NCI-H187 treated with DMSO at 0.1 percent for 48 hours (cell line): ENCODE data around the gene KIAA1328.
"Not testable (repeated sequence)": the region's sequence is repeated elsewhere in the genome, so short reads cannot be mapped to it uniquely, and the experiment has no call there.

Experiments used
- DNase-seq: peaks from one replicate; lab custom pipeline; 2025; lab: John Stamatoyannopoulos, UW

KIAA1328 gene

DNA sequence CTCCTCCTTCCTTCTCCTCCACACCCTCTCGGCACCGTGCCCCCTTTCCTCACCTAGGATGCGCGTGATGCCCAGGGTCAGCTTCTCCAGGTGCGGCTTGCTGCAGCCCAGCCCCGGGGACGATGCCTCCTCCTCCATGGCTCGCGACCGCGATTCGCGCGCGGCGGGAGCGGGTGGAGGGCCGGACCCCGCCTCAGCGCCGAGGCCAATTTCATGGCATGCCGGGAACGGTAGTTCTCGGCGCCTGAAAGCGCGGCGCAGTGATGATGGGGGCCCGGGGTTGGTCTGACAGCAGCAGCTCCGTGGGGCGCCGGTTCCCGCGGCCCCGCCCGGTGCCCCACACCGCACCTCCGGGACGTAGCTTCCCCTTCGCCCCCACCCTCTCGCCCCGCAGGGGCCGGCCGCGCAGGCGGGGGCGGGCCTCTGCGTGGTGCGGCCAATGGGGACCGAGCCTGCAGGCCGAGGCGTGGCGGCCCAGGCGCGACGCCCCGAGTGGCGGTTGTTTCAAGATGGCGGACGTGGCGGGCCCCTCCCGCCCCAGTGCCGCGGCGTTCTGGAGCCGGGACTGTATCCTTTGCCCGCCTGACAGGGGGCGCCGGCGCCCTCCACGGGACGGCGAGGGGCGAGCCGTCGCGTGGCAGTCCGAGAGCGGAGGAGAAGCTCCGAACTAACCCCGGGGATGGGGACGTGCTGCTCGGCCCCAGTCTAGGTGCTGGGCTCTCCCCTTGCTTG lies at the start of gene KIAA1328, which contains the start of gene TPGS2:
KIAA1328 (plus strand) TSS at position 498 of the 732 bp plus-strand sequence; CDS start at position 510, 12 bp downstream.
TPGS2 (minus strand) TSS at position 373 of the 732 bp plus-strand sequence; CDS start at position 138, 235 bp downstream.
- peak; percentile 44 for DNase-seq

- no peak for DNase-seq
Observed at GRCh38 chr18:36780748-36781147, 48.2 kb upstream of the KIAA1328 start.

DNA sequence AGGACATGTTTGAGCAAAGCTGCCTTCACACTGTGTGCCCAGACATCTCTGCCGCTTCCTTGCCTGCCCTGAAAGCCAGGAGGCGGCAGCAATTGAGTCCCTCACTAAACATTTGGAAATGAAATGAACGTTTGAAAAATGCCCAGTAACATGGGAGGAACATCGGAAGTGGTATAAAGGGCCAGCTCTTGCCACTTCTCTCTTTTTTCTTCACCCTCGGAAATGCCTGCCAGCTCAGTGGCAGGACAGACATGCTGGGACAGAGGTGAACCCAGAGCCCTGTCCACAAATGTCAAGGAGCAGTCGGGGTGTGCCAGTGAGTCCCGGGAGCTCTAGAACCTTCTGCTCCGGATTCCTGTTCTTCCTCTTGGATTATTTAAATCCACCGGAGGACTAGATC lies 46.2 kb upstream of the KIAA1328 start:
- no peak for DNase-seq

GRCh38 chr18:36783792-36784191 lies 45.1 kb upstream of the KIAA1328 start:
- DNase-seq = no peak

DNA sequence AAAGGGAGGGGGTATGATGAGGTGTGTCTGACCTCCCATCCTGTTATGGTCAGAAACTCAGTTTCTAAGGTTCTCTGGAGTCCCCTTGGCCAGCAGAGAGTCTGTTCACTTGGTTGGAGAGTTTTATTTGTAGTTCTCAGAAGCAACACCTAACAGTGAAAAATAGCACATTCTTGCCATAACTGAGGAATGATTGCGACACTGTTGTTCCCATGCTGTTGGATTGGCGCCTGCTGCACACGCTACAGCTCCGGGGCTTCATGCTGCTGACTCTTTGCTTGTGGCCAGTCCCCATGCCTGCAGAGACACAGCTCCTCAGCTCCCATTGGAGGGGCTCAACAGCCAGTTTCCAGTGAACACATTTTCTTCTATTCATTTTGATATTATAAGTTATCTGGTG lies 42.2 kb upstream of the KIAA1328 start:
- DNase-seq = no peak

- DNase-seq = no peak
Observed at GRCh38 chr18:36792634-36793283, 36.2 kb upstream of the KIAA1328 start.

- DNase-seq = no peak
Observed at GRCh38 chr18:36798738-36799473, 30.0 kb upstream of the KIAA1328 start.

DNA sequence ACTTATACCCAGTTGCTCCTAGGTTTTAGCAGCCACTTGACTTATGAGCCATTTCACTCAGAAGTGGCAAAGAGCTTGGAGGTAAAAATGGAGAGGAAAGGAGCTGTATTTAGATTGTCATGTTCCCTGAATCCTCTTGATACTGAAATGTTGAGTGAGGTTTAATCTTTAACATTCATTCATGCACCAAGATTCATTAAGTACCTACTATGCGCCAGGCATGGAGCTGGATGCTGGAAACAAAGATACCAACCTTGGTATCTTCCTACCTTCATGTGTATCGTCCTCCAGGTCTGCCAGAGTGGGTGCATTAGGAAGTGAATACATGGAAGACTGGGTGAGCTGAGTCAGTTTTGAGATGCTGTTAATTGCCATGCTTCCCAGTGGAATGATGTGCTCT lies 23.8 kb upstream of the KIAA1328 start:
- no peak for DNase-seq

DNA sequence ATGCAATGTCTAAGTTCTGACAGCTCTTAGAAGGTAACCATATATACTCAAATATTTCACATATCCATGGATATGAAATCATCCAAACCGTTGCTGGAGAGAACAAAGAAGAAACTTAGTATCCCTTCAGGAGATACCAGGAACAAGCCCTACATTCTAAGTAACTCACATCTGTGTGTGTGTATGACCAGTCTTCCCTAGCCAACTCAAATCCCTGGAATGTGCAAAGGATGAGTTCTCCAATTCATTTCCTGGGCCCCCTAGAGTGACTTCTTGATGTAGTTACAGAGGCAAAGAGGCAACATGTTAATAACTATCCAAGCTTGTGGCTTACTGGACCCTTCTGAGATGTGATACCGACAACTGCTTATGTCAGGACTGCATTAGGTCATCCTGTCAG lies 20.2 kb upstream of the KIAA1328 start:
- no peak for DNase-seq

GRCh38 chr18:36809590-36810381 lies 19.1 kb upstream of the KIAA1328 start:
- DNase-seq = peak; percentile 6

GRCh38 chr18:36811430-36811829 lies 17.5 kb upstream of the KIAA1328 start:
- DNase-seq = no peak

GRCh38 chr18:36811955-36812354 lies 17.0 kb upstream of the KIAA1328 start:
- DNase-seq = no peak

DNA sequence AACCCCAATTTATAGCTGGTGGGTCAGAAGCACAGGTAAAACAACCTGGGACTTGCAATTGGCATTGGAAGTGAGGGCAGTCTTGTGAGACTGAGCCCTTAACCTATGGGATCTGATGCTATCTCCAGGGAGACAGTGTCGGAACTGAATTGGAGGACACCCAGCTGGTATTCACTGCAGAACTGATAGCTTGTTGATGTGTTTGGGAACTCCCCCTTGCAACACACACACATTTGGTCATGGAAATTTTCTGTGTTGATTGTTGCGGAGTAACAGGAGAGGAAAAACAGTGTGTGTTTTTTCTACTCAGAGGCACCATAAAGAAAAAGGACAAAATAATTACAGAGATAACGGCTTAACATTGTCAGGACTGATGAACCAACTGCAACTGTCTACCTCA lies 16.2 kb upstream of the KIAA1328 start:
- no peak for DNase-seq

GRCh38 chr18:36813101-36813775 lies 15.7 kb upstream of the KIAA1328 start:
- DNase-seq = no peak

- no peak for DNase-seq
Observed at GRCh38 chr18:36813824-36814223, 15.1 kb upstream of the KIAA1328 start.

GRCh38 chr18:36814994-36815393 lies 13.9 kb upstream of the KIAA1328 start:
- DNase-seq = peak; percentile 28

DNA sequence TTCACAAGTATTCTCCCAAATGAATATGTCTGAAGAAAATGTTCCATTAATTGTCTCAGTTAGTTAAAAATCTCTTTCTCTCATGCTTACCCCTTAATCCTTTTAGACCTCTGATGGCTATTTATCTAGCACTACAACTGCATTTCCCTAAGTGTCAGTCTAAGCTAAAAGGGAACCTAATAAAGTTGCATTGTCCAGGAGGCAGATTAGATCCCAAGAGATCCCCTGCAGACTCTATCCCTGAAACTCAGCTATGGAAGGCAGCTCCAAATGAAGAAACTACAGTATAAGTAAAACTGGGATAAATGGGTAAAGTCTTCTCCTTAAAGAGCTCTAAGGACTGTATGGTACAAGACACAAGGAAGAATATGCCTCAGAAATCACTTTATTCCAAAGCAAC lies 12.8 kb upstream of the KIAA1328 start:
- not testable (repeated sequence) for DNase-seq

DNA sequence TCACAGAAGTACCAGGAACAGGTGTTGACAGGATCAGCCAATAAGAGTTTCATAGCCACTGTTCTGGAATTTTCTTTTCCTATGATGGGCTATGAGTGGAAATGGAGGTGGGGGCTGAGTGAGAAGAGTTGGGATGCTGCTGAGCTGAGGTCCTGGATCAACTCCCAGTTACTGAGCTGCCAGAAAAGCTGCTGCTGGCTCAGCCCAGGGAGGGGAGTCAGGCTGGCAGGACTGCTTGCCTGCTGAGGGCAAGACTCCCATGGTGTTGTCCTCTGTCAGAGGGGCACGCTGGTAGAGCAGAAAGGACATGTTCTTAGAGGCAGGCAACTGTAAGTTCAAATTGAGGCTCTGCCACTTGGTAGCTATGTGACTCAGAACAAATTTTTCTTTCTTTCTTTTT lies 11.9 kb upstream of the KIAA1328 start:
- no peak for DNase-seq

DNA sequence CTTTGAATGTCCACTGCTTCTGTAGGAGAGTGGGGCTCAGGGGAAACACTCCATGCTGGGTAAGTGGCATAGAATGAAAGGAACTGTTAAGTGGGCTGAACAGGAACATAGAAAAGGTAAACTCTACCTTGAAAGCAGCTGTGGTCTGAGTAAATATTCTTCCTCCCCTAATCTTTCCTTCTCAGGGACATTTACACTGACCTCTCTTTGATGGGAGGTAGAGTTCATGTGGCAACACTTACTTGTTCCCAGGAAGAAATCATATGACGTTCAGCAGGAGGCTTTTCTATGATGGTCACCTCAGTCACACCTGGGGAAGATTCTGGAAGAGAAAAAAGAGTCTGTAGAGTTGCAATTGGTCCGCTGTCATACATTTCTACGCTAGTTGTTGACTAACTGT lies 10.3 kb upstream of the KIAA1328 start:
- DNase-seq = no peak

- no peak for DNase-seq
Observed at GRCh38 chr18:36819621-36820020, 9.3 kb upstream of the KIAA1328 start.

- DNase-seq = no peak
Observed at GRCh38 chr18:36821681-36822080, 7.2 kb upstream of the KIAA1328 start.
